HEK293 (cell line): Measurements from ENCODE around the gene MAGI1.

ENCODE experiments used
- HOXD13 ChIP-seq: sonication (generic); formaldehyde crosslinking; IDR thresholded peaks from 2 replicates; pipeline ENCODE4 v1.8.0; 2022; ENCODE audit warnings: missing genetic modification reagents, borderline replicate concordance
- YY1 ChIP-seq: fragments of 450-650 bp; formaldehyde crosslinking; IDR thresholded peaks from 2 replicates; pipeline ENCODE4 v1.5.1; 2018; ENCODE audit warnings: missing biosample characterization, missing genetic modification characterization
- ZNF274 ChIP-seq, 2 experiments: fragments of 200-500 bp in 1 of 2; fragments of 450-650 bp in 1 of 2; sonication (Bioruptor generic) in 1 of 2; formaldehyde crosslinking in 1 of 2; IDR thresholded peaks; 2 replicates each; pipeline versions ENCODE4 v1.5.1 to v1.6.1; 2014 to 2016; ENCODE audit warnings: borderline replicate concordance in 1 of 2, inconsistent platforms in 1 of 2, low read length in 1 of 2, missing biosample characterization in 1 of 2, missing genetic modification characterization in 1 of 2
- ZNF292 ChIP-seq: fragments of 450-650 bp; formaldehyde crosslinking; IDR thresholded peaks from 2 replicates; pipeline ENCODE4 v1.5.1; 2016; ENCODE audit warnings: low read depth, missing biosample characterization, missing genetic modification characterization, borderline replicate concordance
- ZNF600 ChIP-seq: fragments of 450-650 bp; formaldehyde crosslinking; IDR thresholded peaks from 2 replicates; pipeline ENCODE4 v1.5.1; 2016; ENCODE audit warnings: missing biosample characterization, missing genetic modification characterization
- ZNF76 ChIP-seq: fragments of 450-650 bp; formaldehyde crosslinking; IDR thresholded peaks from 2 replicates; pipeline ENCODE4; 2016; ENCODE audit warnings: low read depth, missing biosample characterization, missing genetic modification characterization, borderline replicate concordance
- ZNF777 ChIP-seq: fragments of 450-650 bp; formaldehyde crosslinking; IDR thresholded peaks from 2 replicates; pipeline ENCODE4 v1.5.1; 2017; ENCODE audit warnings: missing biosample characterization, missing genetic modification characterization, borderline replicate concordance
- TF ChIP-seq, protein P1 (sequence below): fragments of 450-650 bp; formaldehyde crosslinking; IDR thresholded peaks from 2 replicates; pipeline ENCODE4 v1.5.1; 2016; ENCODE audit warnings: missing biosample characterization, missing genetic modification characterization
- TF ChIP-seq, protein P2 (sequence below): fragments of 450-650 bp; formaldehyde crosslinking; IDR thresholded peaks from 2 replicates; pipeline ENCODE4 v1.5.1; 2016; ENCODE audit warnings: missing biosample characterization, missing genetic modification characterization
- TF ChIP-seq, protein P3 (sequence below): fragments of 450-650 bp; formaldehyde crosslinking; IDR thresholded peaks from 2 replicates; pipeline ENCODE4 v1.5.1; 2016; ENCODE audit warnings: missing biosample characterization, missing genetic modification characterization, low read depth
- TF ChIP-seq, protein P4 (sequence below): fragments of 450-650 bp; formaldehyde crosslinking; IDR thresholded peaks from 2 replicates; pipeline ENCODE4 v1.5.1; 2017; ENCODE audit warnings: missing biosample characterization, missing genetic modification characterization
- TF ChIP-seq, protein P5 (sequence below): fragments of 450-650 bp; formaldehyde crosslinking; IDR thresholded peaks from 2 replicates; pipeline ENCODE4 v1.5.1; 2017; ENCODE audit warnings: missing biosample characterization, missing genetic modification characterization
- TF ChIP-seq, protein P6 (sequence below): fragments of 450-650 bp; formaldehyde crosslinking; IDR thresholded peaks from 2 replicates; pipeline ENCODE4 v1.5.1; 2016; ENCODE audit warnings: missing biosample characterization, missing genetic modification characterization

DNA sequence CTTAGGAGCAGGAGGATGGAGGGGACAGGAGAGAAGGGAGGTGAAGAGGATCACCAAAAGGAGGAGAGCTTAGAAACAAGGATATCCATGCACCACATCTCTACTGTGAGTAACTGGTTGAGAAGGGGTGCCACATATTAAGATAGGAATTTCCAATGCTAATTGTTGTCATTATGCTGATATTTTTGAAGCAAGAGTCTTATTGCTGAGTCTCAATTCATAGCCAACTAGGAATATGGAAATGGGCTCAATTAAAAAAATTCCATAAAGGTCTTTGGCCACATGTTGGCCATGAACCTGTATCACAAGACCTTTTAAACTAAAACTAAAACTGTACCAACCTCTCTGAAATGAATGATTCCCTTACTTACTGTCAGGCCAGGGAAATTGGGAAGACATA is 642.6 kb downstream of the MAGI1 start:
- TF ChIP-seq ZNF600 (tag by site-specific recombination), result no peak
- TF ChIP-seq, protein P1, sequence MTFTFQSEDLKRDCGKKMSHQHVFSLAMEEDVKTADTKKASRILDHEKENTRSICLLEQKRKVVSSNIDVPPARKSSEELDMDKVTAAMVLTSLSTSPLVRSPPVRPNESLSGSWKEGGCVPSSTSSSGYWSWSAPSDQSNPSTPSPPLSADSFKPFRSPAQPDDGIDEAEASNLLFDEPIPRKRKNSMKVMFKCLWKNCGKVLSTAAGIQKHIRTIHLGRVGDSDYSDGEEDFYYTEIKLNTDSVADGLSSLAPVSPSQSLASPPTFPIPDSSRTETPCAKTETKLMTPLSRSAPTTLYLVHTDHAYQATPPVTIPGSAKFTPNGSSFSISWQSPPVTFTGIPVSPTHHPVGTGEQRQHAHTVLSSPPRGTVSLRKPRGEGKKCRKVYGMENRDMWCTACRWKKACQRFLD (tag by site-specific recombination), result no peak
- TF ChIP-seq, protein P2, sequence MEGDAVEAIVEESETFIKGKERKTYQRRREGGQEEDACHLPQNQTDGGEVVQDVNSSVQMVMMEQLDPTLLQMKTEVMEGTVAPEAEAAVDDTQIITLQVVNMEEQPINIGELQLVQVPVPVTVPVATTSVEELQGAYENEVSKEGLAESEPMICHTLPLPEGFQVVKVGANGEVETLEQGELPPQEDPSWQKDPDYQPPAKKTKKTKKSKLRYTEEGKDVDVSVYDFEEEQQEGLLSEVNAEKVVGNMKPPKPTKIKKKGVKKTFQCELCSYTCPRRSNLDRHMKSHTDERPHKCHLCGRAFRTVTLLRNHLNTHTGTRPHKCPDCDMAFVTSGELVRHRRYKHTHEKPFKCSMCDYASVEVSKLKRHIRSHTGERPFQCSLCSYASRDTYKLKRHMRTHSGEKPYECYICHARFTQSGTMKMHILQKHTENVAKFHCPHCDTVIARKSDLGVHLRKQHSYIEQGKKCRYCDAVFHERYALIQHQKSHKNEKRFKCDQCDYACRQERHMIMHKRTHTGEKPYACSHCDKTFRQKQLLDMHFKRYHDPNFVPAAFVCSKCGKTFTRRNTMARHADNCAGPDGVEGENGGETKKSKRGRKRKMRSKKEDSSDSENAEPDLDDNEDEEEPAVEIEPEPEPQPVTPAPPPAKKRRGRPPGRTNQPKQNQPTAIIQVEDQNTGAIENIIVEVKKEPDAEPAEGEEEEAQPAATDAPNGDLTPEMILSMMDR (tag by site-specific recombination), result no peak
- no peak for TF ChIP-seq ZNF274 (IDR thresholded peaks at IDR 0.05; ENCODE audit: low read length)
- TF ChIP-seq ZNF274 (tag by site-specific recombination; IDR thresholded peaks at IDR 0.05; ENCODE audit: borderline replicate concordance), result no peak
- TF ChIP-seq, protein P3, sequence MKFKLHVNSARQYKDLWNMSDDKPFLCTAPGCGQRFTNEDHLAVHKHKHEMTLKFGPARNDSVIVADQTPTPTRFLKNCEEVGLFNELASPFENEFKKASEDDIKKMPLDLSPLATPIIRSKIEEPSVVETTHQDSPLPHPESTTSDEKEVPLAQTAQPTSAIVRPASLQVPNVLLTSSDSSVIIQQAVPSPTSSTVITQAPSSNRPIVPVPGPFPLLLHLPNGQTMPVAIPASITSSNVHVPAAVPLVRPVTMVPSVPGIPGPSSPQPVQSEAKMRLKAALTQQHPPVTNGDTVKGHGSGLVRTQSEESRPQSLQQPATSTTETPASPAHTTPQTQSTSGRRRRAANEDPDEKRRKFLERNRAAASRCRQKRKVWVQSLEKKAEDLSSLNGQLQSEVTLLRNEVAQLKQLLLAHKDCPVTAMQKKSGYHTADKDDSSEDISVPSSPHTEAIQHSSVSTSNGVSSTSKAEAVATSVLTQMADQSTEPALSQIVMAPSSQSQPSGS (tag by site-specific recombination), result no peak
- TF ChIP-seq, protein P4, sequence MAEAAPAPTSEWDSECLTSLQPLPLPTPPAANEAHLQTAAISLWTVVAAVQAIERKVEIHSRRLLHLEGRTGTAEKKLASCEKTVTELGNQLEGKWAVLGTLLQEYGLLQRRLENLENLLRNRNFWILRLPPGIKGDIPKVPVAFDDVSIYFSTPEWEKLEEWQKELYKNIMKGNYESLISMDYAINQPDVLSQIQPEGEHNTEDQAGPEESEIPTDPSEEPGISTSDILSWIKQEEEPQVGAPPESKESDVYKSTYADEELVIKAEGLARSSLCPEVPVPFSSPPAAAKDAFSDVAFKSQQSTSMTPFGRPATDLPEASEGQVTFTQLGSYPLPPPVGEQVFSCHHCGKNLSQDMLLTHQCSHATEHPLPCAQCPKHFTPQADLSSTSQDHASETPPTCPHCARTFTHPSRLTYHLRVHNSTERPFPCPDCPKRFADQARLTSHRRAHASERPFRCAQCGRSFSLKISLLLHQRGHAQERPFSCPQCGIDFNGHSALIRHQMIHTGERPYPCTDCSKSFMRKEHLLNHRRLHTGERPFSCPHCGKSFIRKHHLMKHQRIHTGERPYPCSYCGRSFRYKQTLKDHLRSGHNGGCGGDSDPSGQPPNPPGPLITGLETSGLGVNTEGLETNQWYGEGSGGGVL (tag by site-specific recombination), result no peak
- no peak for TF ChIP-seq ZNF777
- TF ChIP-seq YY1 (tag by site-specific recombination), result no peak
- TF ChIP-seq, protein P5, sequence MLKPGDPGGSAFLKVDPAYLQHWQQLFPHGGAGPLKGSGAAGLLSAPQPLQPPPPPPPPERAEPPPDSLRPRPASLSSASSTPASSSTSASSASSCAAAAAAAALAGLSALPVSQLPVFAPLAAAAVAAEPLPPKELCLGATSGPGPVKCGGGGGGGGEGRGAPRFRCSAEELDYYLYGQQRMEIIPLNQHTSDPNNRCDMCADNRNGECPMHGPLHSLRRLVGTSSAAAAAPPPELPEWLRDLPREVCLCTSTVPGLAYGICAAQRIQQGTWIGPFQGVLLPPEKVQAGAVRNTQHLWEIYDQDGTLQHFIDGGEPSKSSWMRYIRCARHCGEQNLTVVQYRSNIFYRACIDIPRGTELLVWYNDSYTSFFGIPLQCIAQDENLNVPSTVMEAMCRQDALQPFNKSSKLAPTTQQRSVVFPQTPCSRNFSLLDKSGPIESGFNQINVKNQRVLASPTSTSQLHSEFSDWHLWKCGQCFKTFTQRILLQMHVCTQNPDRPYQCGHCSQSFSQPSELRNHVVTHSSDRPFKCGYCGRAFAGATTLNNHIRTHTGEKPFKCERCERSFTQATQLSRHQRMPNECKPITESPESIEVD (tag by site-specific recombination), result no peak
- no peak for TF ChIP-seq ZNF292 (tag by site-specific recombination)
- TF ChIP-seq ZNF76, result no peak
- TF ChIP-seq, protein P6, sequence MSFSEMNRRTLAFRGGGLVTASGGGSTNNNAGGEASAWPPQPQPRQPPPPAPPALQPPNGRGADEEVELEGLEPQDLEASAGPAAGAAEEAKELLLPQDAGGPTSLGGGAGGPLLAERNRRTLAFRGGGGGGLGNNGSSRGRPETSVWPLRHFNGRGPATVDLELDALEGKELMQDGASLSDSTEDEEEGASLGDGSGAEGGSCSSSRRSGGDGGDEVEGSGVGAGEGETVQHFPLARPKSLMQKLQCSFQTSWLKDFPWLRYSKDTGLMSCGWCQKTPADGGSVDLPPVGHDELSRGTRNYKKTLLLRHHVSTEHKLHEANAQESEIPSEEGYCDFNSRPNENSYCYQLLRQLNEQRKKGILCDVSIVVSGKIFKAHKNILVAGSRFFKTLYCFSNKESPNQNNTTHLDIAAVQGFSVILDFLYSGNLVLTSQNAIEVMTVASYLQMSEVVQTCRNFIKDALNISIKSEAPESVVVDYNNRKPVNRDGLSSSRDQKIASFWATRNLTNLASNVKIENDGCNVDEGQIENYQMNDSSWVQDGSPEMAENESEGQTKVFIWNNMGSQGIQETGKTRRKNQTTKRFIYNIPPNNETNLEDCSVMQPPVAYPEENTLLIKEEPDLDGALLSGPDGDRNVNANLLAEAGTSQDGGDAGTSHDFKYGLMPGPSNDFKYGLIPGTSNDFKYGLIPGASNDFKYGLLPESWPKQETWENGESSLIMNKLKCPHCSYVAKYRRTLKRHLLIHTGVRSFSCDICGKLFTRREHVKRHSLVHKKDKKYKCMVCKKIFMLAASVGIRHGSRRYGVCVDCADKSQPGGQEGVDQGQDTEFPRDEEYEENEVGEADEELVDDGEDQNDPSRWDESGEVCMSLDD (tag by site-specific recombination), result no peak
- no peak for TF ChIP-seq HOXD13 (CRISPR knock-in tag)
